Epithelial cell of esophagus (primary cell): ENCODE measurements around the gene SPINT2.
"Not testable (repeated sequence)": the region's sequence is repeated elsewhere in the genome, so short reads cannot be mapped to it uniquely, and the experiment has no call there.

ENCODE experiments used
- DNase-seq: peaks from one replicate; pipeline ENCODE4 v3.0.0; 2010; ENCODE audit warnings: low read depth
- H3K4me3 ChIP-seq: 2 replicates; pipeline ENCODE4 v1.5.1; 2011; ENCODE audit warnings: mild to moderate bottlenecking, low read length, control low read depth
- CTCF ChIP-seq: IDR thresholded peaks from 2 replicates; pipeline ENCODE4 v1.5.1; 2011; ENCODE audit warnings: low read depth, mild to moderate bottlenecking, low read length, control low read depth, inconsistent platforms; ENCODE audit not compliant: insufficient read depth; ENCODE audit errors: missing control alignments

Gene SPINT2

GRCh38 chr19:38251564-38252051 is 12.8 kb upstream of the SPINT2 start:
- peak overlapping the region; percentile 11 for H3K4me3 ChIP-seq
- TF ChIP-seq CTCF = no peak
- peak; percentile 78 for DNase-seq

DNA sequence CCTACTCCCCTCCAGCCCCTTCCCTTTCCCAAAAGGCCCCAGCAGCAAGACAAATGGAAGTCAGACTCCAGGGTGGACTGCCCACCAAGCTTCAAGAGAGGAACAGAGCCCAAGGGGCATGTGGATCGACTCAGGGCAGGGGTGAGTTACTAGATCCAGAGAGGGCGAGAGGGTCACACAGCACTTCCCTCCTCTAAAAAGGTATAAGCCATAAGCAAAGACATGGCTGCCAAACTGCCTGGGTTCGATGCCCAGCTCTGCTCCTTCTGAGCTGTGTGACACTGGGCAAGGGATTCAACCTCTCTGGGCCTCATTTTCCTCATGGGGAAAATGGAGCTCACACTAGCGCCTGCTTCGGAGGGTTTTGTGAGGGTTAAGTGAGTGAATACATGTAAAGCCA is 12.0 kb upstream of the SPINT2 start:
- H3K4me3 ChIP-seq = no peak overlapping the region
- DNase-seq = no peak
- no peak for TF ChIP-seq CTCF

DNA sequence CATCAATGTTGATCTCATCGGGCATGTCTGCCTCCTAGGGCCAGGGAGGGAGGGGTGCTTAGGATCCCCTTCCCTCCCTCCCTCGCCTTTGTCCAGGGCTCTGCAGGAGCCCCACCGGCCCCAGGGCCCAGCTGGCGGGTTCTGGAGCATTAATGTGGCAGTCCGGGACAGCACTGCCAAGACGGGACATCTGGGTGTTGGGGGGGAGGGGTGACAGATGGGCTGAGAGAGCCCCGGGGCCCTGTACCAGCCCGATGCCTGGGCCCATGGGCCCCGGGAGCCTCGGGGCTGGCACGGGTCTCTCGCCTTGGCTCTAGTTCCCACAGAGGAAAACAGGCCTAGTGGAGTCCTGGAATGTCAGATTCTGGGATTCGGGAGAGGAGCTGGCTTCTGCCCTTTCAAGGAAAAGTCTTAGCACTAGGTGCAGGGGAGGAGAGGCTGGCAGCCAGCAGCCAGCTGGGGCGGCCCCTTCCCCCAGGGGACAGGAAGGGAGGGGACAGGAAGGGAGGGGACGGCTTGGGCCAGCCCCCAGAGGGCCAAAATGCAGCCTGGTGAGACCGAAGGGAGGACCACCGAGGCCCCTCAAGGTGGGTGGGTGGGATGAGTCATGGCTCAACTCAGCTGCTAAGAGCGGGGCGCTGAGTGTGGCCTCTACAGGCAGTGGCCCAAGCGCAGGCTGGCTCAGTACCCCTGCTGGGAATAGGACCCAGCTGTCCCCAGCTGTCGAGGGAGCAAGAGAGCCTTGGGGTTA is 11.3 kb upstream of the SPINT2 start:
- no peak for DNase-seq
- no peak overlapping the region for H3K4me3 ChIP-seq
- TF ChIP-seq CTCF = no peak

GRCh38 chr19:38253788-38254187 is 10.6 kb upstream of the SPINT2 start:
- no peak overlapping the region for H3K4me3 ChIP-seq
- DNase-seq = no peak
- no peak for TF ChIP-seq CTCF

GRCh38 chr19:38255383-38256014 is 8.9 kb upstream of the SPINT2 start:
- no peak for DNase-seq
- peak overlapping the region; percentile 33 for H3K4me3 ChIP-seq
- TF ChIP-seq CTCF = no peak

DNA sequence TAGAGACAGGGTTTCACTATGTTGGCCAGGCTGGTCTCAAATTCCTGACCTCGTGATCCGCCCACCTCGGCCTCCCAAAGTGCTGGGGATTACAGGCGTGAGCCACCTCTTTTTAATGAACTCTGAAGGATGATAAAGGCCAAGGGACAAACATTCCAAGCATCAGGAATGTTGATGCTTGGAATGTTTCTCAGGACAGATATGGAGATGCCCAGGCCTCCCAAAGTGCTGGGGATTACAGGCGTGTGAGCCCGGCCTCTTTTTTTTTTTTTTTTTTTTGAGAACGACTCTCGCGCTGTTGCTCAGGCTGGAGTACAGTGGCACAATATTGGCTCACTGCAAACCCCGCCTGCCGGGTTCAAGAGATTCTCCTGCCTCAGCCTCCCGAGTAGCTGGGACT is 2.4 kb upstream of the SPINT2 start:
- DNase-seq, H3K4me3 ChIP-seq: not testable (repeated sequence)

- no peak overlapping the region for H3K4me3 ChIP-seq
- no peak for TF ChIP-seq CTCF
- no peak for DNase-seq
Measured at GRCh38 chr19:38262585-38263268, 1.6 kb upstream of the SPINT2 start.
